HepG2 (cell line): Measurements from ENCODE around the gene ITGB8.
"Not testable (repeated sequence)": the region's sequence is repeated elsewhere in the genome, so short reads cannot be mapped to it uniquely, and the experiment has no call there.

ENCODE experiments used
- CTCF ChIP-seq: sonication (generic); formaldehyde crosslinking; IDR thresholded peaks from 2 replicates; pipeline ENCODE4 v1.5.0; 2020; ENCODE audit warnings: mild to moderate bottlenecking, missing genetic modification reagents, moderate library complexity
- HDAC1 ChIP-seq: sonication (generic); formaldehyde crosslinking; IDR thresholded peaks from 2 replicates; pipeline ENCODE4 v1.5.1; 2020; ENCODE audit warnings: mild to moderate bottlenecking, missing genetic modification reagents
- NR1H2 ChIP-seq: sonication (generic); formaldehyde crosslinking; IDR thresholded peaks from 2 replicates; pipeline ENCODE4 v1.8.1; 2022; ENCODE audit warnings: low read depth, missing genetic modification reagents, borderline replicate concordance
- POLR2AphosphoS5 ChIP-seq: IDR thresholded peaks from 2 replicates; pipeline ENCODE4 v1.6.1; 2012; ENCODE audit warnings: low read depth, low read length
- POLR2G ChIP-seq: fragments of 200-400 bp; formaldehyde crosslinking; IDR thresholded peaks from 2 replicates; pipeline ENCODE4 v1.6.1; 2018; ENCODE audit warnings: mild to moderate bottlenecking, low read depth, low read length, moderate library complexity
- ZBTB1 ChIP-seq: sonication (generic); formaldehyde crosslinking; IDR thresholded peaks from 2 replicates; pipeline ENCODE4 v1.4.0; 2020; ENCODE audit warnings: missing genetic modification reagents, borderline replicate concordance

GRCh38 chr7:20302300-20302699 lies 28.4 kb upstream of the ITGB8 start:
- not testable (repeated sequence) for TF ChIP-seq ZBTB1 (CRISPR knock-in tag); POLR2AphosphoS5; NR1H2; HDAC1 (CRISPR knock-in tag); POLR2G; CTCF (CRISPR knock-in tag)
